IMR-90 (cell line): ENCODE measurements around the gene ZDHHC18. TPM values are rescaled to one million over a fixed set of nuclear protein-coding genes. Genes with fewer than 3 reads are reported as not detected.

Experiments
- ATAC-seq: fragments of 200-7000 bp; cut with Tn5 transposase; 2 replicates; pipeline ENCODE4 v1.9.1; 2020; ENCODE audit warnings: low read depth, mild to moderate bottlenecking, moderate library complexity
- BruUV-seq: library from RNA; stranded (reverse); fragments of 400-500 nt; replicated peaks from 2 replicates; lab custom pipeline; 2021; lab: Mats Ljungman, UMichigan
- CTCF ChIA-PET: fragments of 300-600 bp; formaldehyde crosslinking; extraction: SDS; loops from one replicate; lab custom pipeline; 2021; ENCODE audit warnings: antibody characterized with exemption; lab: Yijun Ruan, JAX
- POLR2A ChIA-PET: fragments of 300-600 bp; sonication (Branson Sonifier 250); formaldehyde crosslinking; loops from one replicate; lab custom pipeline; 2022; ENCODE audit warnings: antibody characterized with exemption; ENCODE audit not compliant: unreplicated experiment; lab: Charles Lee
- DNase-seq: peaks from one replicate; pipeline ENCODE4 v3.0.0; 2013
- H2AFZ ChIP-seq: replicated peaks from 2 replicates; pipeline ENCODE3; 2013; ENCODE audit warnings: low read length, mild to moderate bottlenecking; ENCODE audit not compliant: poor library complexity
- H2AK5ac ChIP-seq: 2 replicates; pipeline ENCODE4 v1.6.1; 2013; ENCODE audit warnings: low read depth, low read length, inconsistent platforms
- H2AK9ac ChIP-seq: replicated peaks from 2 replicates; pipeline ENCODE3; 2013; ENCODE audit warnings: mild to moderate bottlenecking, low read depth, low read length, moderate library complexity; ENCODE audit not compliant: poor library complexity
- H2BK120ac ChIP-seq: 2 replicates; pipeline ENCODE4 v1.6.1; 2013; ENCODE audit warnings: low read depth, low read length, inconsistent platforms
- H2BK15ac ChIP-seq: 3 replicates; pipeline ENCODE4 v1.6.1; 2013; ENCODE audit warnings: low read depth, low read length, inconsistent platforms
- H2BK20ac ChIP-seq: 2 replicates; pipeline ENCODE4 v1.6.1; 2013; ENCODE audit warnings: low read depth, mild to moderate bottlenecking, inconsistent platforms, low read length, moderate library complexity
- H2BK5ac ChIP-seq: 2 replicates; pipeline ENCODE4 v1.6.1; 2013; ENCODE audit warnings: mild to moderate bottlenecking, low read depth, low read length, inconsistent platforms; ENCODE audit not compliant: poor library complexity, severe bottlenecking
- H3K14ac ChIP-seq: replicated peaks from 2 replicates; pipeline ENCODE4 v1.6.1; 2013; ENCODE audit warnings: low read depth, low read length, inconsistent platforms
- H3K18ac ChIP-seq: 2 replicates; pipeline ENCODE4 v1.6.1; 2013; ENCODE audit warnings: low read depth, low read length, control low read depth
- H3K23ac ChIP-seq: 2 replicates; pipeline ENCODE4 v1.6.1; 2013; ENCODE audit warnings: low read depth, low read length, inconsistent platforms
- H3K27ac ChIP-seq: 2 replicates; pipeline ENCODE4 v1.5.1; 2013; ENCODE audit warnings: mild to moderate bottlenecking, control low read depth, low read length; ENCODE audit not compliant: insufficient read depth
- H3K27me3 ChIP-seq: 2 replicates; pipeline ENCODE4 v1.6.1; 2013; ENCODE audit warnings: low read length; ENCODE audit not compliant: control insufficient read depth, insufficient read depth
- H3K36me3 ChIP-seq: 2 replicates; pipeline ENCODE4 v1.6.1; 2013; ENCODE audit warnings: low read length, mixed read lengths; ENCODE audit not compliant: control insufficient read depth, insufficient read depth
- H3K4ac ChIP-seq: 2 replicates; pipeline ENCODE4 v1.6.1; 2013; ENCODE audit warnings: low read depth, low read length, inconsistent platforms
- H3K4me1 ChIP-seq: 2 replicates; pipeline ENCODE4 v1.6.1; 2013; ENCODE audit warnings: low read length, mixed read lengths; ENCODE audit not compliant: control insufficient read depth, insufficient read depth
- H3K4me2 ChIP-seq: 2 replicates; pipeline ENCODE4 v1.6.1; 2013; ENCODE audit warnings: low read depth, mild to moderate bottlenecking, control low read depth, low read length, moderate library complexity
- H3K4me3 ChIP-seq: 2 replicates; pipeline ENCODE4 v1.5.1; 2013; ENCODE audit warnings: low read depth, mild to moderate bottlenecking, control low read depth, low read length, moderate library complexity; ENCODE audit not compliant: insufficient read depth
- H3K56ac ChIP-seq: 2 replicates; pipeline ENCODE4 v1.6.1; 2013; ENCODE audit warnings: low read length, inconsistent platforms; ENCODE audit not compliant: insufficient read depth; ENCODE audit errors: extremely low read depth
- H3K79me1 ChIP-seq, 2 experiments: 2 replicates each; pipeline ENCODE4 v1.6.1; 2013; ENCODE audit warnings: low read length in 2 of 2, inconsistent platforms in 1 of 2, low read depth in 1 of 2
- H3K9ac ChIP-seq: 2 replicates; pipeline ENCODE4 v1.6.1; 2013; ENCODE audit warnings: low read depth, low read length, control low read depth
- H3K9me1 ChIP-seq: 2 replicates; pipeline ENCODE4 v1.6.1; 2013; ENCODE audit warnings: low read length, inconsistent platforms; ENCODE audit not compliant: insufficient read depth
- H3K9me3 ChIP-seq: 2 replicates; pipeline ENCODE4 v1.6.1; 2013; ENCODE audit warnings: low read length; ENCODE audit not compliant: control insufficient read depth, insufficient read depth
- H4K20me1 ChIP-seq: 2 replicates; pipeline ENCODE4 v1.6.1; 2013; ENCODE audit warnings: low read length, inconsistent platforms; ENCODE audit not compliant: insufficient read depth
- H4K5ac ChIP-seq: 2 replicates; pipeline ENCODE4 v1.6.1; 2013; ENCODE audit warnings: mild to moderate bottlenecking, low read depth, low read length, control low read depth
- H4K8ac ChIP-seq, 2 experiments: 2 replicates each; pipeline ENCODE4 v1.6.1; 2013; ENCODE audit warnings: low read depth in 2 of 2, low read length in 2 of 2, control low read depth in 1 of 2, inconsistent platforms in 1 of 2
- H4K91ac ChIP-seq: 2 replicates; pipeline ENCODE4 v1.6.1; 2013; ENCODE audit warnings: low read depth, low read length, inconsistent platforms; ENCODE audit not compliant: insufficient read depth
- BHLHE40 ChIP-seq: fragments of 150-350 bp; IDR thresholded peaks from 2 replicates; pipeline ENCODE4 v1.6.1; 2016; ENCODE audit warnings: mild to moderate bottlenecking, low read depth, low read length
- CEBPB ChIP-seq: IDR thresholded peaks from 2 replicates; pipeline ENCODE4 v1.6.1; 2012; ENCODE audit warnings: low read depth, low read length, improper control_type of control experiment
- CHD1 ChIP-seq: IDR thresholded peaks from 2 replicates; pipeline ENCODE4 v1.6.1; 2012; ENCODE audit warnings: low read depth, low read length, improper control_type of control experiment
- FOS ChIP-seq: fragments of 150-350 bp; IDR thresholded peaks from 2 replicates; pipeline ENCODE4 v1.6.1; 2016; ENCODE audit warnings: low read depth, low read length
- MAFK ChIP-seq: IDR thresholded peaks from 2 replicates; pipeline ENCODE4 v1.6.1; 2012; ENCODE audit warnings: low read depth, low read length, improper control_type of control experiment
- MAZ ChIP-seq: IDR thresholded peaks from 2 replicates; pipeline ENCODE4 v1.6.1; 2012; ENCODE audit warnings: low read depth, mild to moderate bottlenecking, low read length, improper control_type of control experiment, moderate library complexity, borderline replicate concordance
- MXI1 ChIP-seq: IDR thresholded peaks from 2 replicates; pipeline ENCODE4 v1.6.1; 2012; ENCODE audit warnings: low read depth, mild to moderate bottlenecking, low read length, moderate library complexity, borderline replicate concordance
- NFE2L2 ChIP-seq: fragments of 150-350 bp; IDR thresholded peaks from 2 replicates; pipeline ENCODE4 v1.6.1; 2016; ENCODE audit warnings: low read depth, mild to moderate bottlenecking, low read length
- POLR2A ChIP-seq: IDR thresholded peaks from 2 replicates; pipeline ENCODE4 v1.6.1; 2012; ENCODE audit warnings: mild to moderate bottlenecking, low read depth, low read length
- RAD21 ChIP-seq: IDR thresholded peaks from 2 replicates; pipeline ENCODE4 v1.6.1; 2012; ENCODE audit warnings: low read length, improper control_type of control experiment
- RCOR1 ChIP-seq: IDR thresholded peaks from 2 replicates; pipeline ENCODE4 v1.6.1; 2012; ENCODE audit warnings: mild to moderate bottlenecking, low read length, improper control_type of control experiment; ENCODE audit not compliant: insufficient replicate concordance
- SMC3 ChIP-seq: fragments of 150-350 bp; IDR thresholded peaks from 2 replicates; pipeline ENCODE4 v1.6.1; 2016; ENCODE audit warnings: low read depth, mild to moderate bottlenecking, antibody characterized with exemption, low read length, moderate library complexity
- WGBS, 2 experiments: methylation state at CpG; one replicate each; pipeline versions ENCODE4 v1.1.5 to v1.1.7; 2013; ENCODE audit warnings: missing lambda C conversion rate in 2 of 2; ENCODE audit not compliant: insufficient read length in 1 of 2; ENCODE audit errors: extremely low coverage in 2 of 2; 5-methylcytosine and 5-hydroxymethylcytosine counted together
- dilution Hi-C: fragments of 300-500 bp; cut with HindIII; formaldehyde crosslinking; loops from one replicate; pipeline ENCODE4 v1.14.3; 2018; ENCODE audit warnings: low sequenced_read_pairs; ENCODE audit not compliant: unreplicated experiment
- in situ Hi-C: fragments of 300-500 bp; cut with MboI; formaldehyde crosslinking; loops from 3 replicates; pipeline ENCODE4 v1.14.3; 2019; ENCODE audit warnings: low sequenced_read_pairs, inconsistent platforms, mixed read lengths
- intact Hi-C: fragments of 100-400 bp; cut with micrococcal nuclease; formaldehyde crosslinking; loops from 2 replicates; pipeline ENCODE4 v1.10.0; 2022
- polyA plus RNA-seq, 3 experiments: library from polyadenylated mRNA; depleted of rRNA; stranded (reverse); fragments of >200 nt; gene quantifications; 2 replicates each; pipeline ENCODE4 v1.2.3, GENCODE V29; 2012; ENCODE audit warnings: low replicate concordance in 1 of 3
- total RNA-seq: library from RNA; depleted of rRNA; stranded (reverse); fragments of >200 nt; gene quantifications from 2 replicates; pipeline ENCODE4 v1.2.3, GENCODE V29; 2012
- TF ChIP-seq, protein P1 (sequence below): conservative IDR thresholded peaks from 2 replicates; pipeline ENCODE4 v1.5.1; 2012; ENCODE audit warnings: mild to moderate bottlenecking, low read depth, low read length, improper control_type of control experiment
- TF ChIP-seq, protein P2 (sequence below): fragments of 150-350 bp; IDR thresholded peaks from 2 replicates; pipeline ENCODE4 v1.6.1; 2016; ENCODE audit warnings: low read depth, mild to moderate bottlenecking, low read length, moderate library complexity, borderline replicate concordance
- TF ChIP-seq, protein P3 (sequence below): fragments of 150-350 bp; IDR thresholded peaks from 2 replicates; pipeline ENCODE4 v1.6.1; 2017; ENCODE audit warnings: mild to moderate bottlenecking, antibody characterized with exemption, low read length, low read depth

Gene ZDHHC18
- total and polyA plus RNA-seq, 2 of the 4 experiments (the other 2 are of a cell fraction): 12.5 to 37.0 TPM

DNA sequence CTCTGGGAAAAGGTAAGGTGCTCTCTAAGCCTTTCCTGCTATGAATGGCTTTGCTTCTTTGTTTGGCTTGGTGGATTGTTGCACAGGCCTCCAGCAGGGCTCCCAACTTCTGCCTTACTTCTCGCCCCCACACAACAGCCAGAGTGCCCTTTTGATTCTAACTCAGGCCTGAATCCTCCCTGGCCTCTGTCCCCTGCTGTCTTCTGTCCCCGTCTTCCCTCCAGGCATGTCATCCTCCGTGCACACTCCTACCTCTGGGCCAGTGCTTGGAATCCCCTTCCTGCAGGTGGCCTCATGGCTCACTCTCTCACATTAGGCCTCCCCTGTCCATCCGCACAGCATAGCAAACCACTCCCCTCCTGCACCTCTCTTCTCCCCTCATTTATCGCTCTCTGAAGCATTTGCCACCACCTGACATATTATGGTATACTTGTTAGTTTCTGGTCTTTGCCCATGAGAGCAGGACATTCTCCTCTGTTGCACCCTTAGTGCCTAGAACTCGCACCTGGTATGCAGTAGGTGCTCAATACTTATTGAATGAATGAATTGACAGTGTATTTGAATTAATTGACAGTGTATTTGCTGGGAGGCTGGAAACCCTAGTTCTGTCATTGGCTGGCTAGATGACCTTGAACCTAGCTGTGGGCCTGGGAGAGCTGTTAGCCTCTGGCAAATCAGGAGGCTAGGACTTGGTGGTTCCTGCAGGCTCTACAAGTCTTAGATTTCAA, 2.9 kb downstream of the ZDHHC18 start:
- intact Hi-C loops (no loop called here), in situ Hi-C loops (no loop called here), dilution Hi-C loops (no loop called here)
- Histone ChIP-seq H2BK20ac (no peak overlapping the region), H3K14ac (no peak overlapping the region), H3K18ac (no peak overlapping the region), H3K4me3 (no peak overlapping the region), H3K23ac (peak overlapping the region; percentile 38; the same call in 1 of the 2 replicates), H3K36me3 (peaks cover 27% of the 10 kb centered on the region), H4K20me1 (peaks cover 41% of the 10 kb centered on the region), H3K9me3 (no peaks in the 10 kb centered on the region), H3K9ac (no peak overlapping the region), H3K79me1 (peaks cover 35 to 57% of the 10 kb centered on the region in 2 experiments), H2AK5ac (no peak overlapping the region), H3K4me2 (no peak overlapping the region), H3K4ac (no peak overlapping the region; the same call in 1 of the 2 replicates), H3K27ac (no peak overlapping the region), H2BK120ac (no peak overlapping the region), H2BK5ac (no peak overlapping the region), H2AK9ac (no peak overlapping the region), H3K56ac (no peak overlapping the region), H4K5ac (no peak overlapping the region; the same call in 1 of the 2 replicates), H3K4me1 (peaks cover 25% of the 10 kb centered on the region), H2BK15ac (no peak overlapping the region), H3K9me1 (peaks cover 14% of the 10 kb centered on the region), H3K27me3 (no peaks in the 10 kb centered on the region), H2AFZ (no peak overlapping the region), H4K91ac (no peak overlapping the region), H4K8ac (no peak overlapping the region)
- ChIA-PET CTCF (interaction anchor here (1.0 kb wide), 1 partner anchor 227 kb away, joined by 3 read pairs; no protein-coding TSS in a partner anchor), POLR2A (no interaction called here)
- BruUV-seq: no TSS peak
- ATAC-seq: no peak
- 91% methylated on average over 3 of the region's 6 CpGs; no CpG with 5 or more reads in 1 of the 2 experiments for WGBS, 2 experiments
- DNase-seq: no peak
- TF ChIP-seq POLR2A: no peak
- no peak for TF ChIP-seq MAFK
- no peak for TF ChIP-seq CEBPB
- TF ChIP-seq, protein P1, sequence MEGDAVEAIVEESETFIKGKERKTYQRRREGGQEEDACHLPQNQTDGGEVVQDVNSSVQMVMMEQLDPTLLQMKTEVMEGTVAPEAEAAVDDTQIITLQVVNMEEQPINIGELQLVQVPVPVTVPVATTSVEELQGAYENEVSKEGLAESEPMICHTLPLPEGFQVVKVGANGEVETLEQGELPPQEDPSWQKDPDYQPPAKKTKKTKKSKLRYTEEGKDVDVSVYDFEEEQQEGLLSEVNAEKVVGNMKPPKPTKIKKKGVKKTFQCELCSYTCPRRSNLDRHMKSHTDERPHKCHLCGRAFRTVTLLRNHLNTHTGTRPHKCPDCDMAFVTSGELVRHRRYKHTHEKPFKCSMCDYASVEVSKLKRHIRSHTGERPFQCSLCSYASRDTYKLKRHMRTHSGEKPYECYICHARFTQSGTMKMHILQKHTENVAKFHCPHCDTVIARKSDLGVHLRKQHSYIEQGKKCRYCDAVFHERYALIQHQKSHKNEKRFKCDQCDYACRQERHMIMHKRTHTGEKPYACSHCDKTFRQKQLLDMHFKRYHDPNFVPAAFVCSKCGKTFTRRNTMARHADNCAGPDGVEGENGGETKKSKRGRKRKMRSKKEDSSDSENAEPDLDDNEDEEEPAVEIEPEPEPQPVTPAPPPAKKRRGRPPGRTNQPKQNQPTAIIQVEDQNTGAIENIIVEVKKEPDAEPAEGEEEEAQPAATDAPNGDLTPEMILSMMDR: no peak
- no peak for TF ChIP-seq SMC3
- no peak for TF ChIP-seq RAD21
- no peak for TF ChIP-seq MXI1
- no peak for TF ChIP-seq BHLHE40
- TF ChIP-seq, protein P2, sequence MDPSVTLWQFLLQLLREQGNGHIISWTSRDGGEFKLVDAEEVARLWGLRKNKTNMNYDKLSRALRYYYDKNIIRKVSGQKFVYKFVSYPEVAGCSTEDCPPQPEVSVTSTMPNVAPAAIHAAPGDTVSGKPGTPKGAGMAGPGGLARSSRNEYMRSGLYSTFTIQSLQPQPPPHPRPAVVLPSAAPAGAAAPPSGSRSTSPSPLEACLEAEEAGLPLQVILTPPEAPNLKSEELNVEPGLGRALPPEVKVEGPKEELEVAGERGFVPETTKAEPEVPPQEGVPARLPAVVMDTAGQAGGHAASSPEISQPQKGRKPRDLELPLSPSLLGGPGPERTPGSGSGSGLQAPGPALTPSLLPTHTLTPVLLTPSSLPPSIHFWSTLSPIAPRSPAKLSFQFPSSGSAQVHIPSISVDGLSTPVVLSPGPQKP: no peak
- TF ChIP-seq FOS: no peak
- TF ChIP-seq, protein P3, sequence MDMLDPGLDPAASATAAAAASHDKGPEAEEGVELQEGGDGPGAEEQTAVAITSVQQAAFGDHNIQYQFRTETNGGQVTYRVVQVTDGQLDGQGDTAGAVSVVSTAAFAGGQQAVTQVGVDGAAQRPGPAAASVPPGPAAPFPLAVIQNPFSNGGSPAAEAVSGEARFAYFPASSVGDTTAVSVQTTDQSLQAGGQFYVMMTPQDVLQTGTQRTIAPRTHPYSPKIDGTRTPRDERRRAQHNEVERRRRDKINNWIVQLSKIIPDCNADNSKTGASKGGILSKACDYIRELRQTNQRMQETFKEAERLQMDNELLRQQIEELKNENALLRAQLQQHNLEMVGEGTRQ: no peak
- TF ChIP-seq CHD1: no peak
- no peak for TF ChIP-seq RCOR1
- no peak for TF ChIP-seq NFE2L2
- TF ChIP-seq MAZ: no peak
